AG04450 (cell line): ENCODE results near the gene OPN4. TPM values are rescaled to one million over a fixed set of nuclear protein-coding genes. Genes with fewer than 3 reads are reported as not detected.

Experiments used
- CTCF ChIA-PET: fragments of 300-600, 350-600 bp; formaldehyde crosslinking; extraction: SDS; loops from one replicate; lab custom pipeline; 2022; ENCODE audit warnings: antibody characterized with exemption, inconsistent platforms; lab: Charles Lee
- POLR2A ChIA-PET: fragments of 350-600 bp; formaldehyde crosslinking; extraction: SDS; loops from one replicate; lab custom pipeline; 2021; ENCODE audit warnings: antibody characterized with exemption, inconsistent platforms; lab: Yijun Ruan, JAX
- DNase-seq: peaks from one replicate; pipeline ENCODE4 v3.0.0-alpha.2; 2011; ENCODE audit warnings: low read depth, low spot score
- H3K27ac ChIP-seq: one replicate; pipeline ENCODE4 v1.5.1; 2012; ENCODE audit warnings: low read depth, low read length, control low read depth
- H3K27me3 ChIP-seq: one replicate; pipeline ENCODE4 v1.6.0; 2012; ENCODE audit warnings: low read length; ENCODE audit not compliant: control insufficient read depth, insufficient read depth
- H3K4me3 ChIP-seq: 2 replicates; pipeline ENCODE4 v1.5.1; 2011; ENCODE audit warnings: mild to moderate bottlenecking, low read depth, low read length, control low read depth
- H3K9me3 ChIP-seq: 2 replicates; pipeline ENCODE4 v1.5.1; 2012; ENCODE audit warnings: low read length; ENCODE audit not compliant: control insufficient read depth, insufficient read depth
- polyA minus RNA-seq: library from RNA; depleted of rRNA, polyadenylated mRNA; stranded (reverse); fragments of >200 nt; gene quantifications from 2 replicates; pipeline ENCODE4 v1.2.3, GENCODE V29; 2011; rRNA and poly(A)+ RNA removed
- polyA plus RNA-seq: library from polyadenylated mRNA; depleted of rRNA; stranded (reverse); fragments of >200 nt; gene quantifications from 2 replicates; pipeline ENCODE4 v1.2.3, GENCODE V29; 2011; rRNA removed
- TF ChIP-seq, protein P1 (sequence below): IDR thresholded peaks from 2 replicates; pipeline ENCODE4 v1.5.1; 2011; ENCODE audit warnings: low read depth, low read length, control low read depth, inconsistent platforms

OPN4 gene, protein sequence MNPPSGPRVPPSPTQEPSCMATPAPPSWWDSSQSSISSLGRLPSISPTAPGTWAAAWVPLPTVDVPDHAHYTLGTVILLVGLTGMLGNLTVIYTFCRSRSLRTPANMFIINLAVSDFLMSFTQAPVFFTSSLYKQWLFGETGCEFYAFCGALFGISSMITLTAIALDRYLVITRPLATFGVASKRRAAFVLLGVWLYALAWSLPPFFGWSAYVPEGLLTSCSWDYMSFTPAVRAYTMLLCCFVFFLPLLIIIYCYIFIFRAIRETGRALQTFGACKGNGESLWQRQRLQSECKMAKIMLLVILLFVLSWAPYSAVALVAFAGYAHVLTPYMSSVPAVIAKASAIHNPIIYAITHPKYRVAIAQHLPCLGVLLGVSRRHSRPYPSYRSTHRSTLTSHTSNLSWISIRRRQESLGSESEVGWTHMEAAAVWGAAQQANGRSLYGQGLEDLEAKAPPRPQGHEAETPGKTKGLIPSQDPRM
- polyA plus RNA-seq = not detected in 2 replicates
- polyA minus RNA-seq = not detected in 2 replicates

DNA sequence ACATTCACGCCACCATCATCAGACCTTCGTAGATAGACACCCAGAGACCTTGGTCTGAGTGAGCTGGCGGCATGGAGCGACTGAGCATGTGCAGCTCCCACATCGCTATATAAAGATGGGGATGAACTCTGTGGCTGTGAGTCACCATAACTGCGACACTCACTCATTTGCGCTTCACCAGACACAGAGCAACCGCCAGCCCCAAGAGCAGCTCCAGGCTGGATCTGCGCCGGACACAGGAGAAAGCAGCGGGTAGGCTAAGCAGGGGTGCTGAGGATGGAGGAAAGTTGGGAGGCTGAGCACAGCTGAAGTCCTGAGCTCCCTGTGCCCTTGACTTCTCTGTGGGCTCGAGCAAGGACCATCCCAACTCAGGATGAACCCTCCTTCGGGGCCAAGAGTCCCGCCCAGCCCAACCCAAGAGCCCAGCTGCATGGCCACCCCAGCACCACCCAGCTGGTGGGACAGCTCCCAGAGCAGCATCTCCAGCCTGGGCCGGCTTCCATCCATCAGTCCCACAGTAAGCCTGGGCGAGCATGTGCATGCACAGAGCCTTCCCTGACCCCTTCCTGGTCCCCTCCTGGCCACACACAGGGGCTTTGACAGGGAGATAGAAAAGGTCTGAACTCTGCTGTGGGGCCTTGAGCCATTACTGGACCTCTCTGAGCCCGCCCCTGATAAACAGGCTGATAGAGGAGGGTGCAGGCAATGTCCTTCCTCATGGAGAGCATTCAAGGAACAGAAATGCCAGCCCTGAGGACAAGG, at the start of gene OPN4:
Gene OPN4, plus strand, starts transcription at position 137 of the 762 bp plus-strand sequence. Its CDS starts 237 bp downstream, at position 374.
- Histone ChIP-seq H3K27ac (no peak within 1 kb of the TSS), H3K27me3 (peaks cover 4% of the 10 kb centered on the region), H3K4me3 (no peak within 1 kb of the TSS), H3K9me3 (no peaks in the 10 kb centered on the region; the same call in 1 of the 2 replicates)
- TF ChIP-seq, protein P1, sequence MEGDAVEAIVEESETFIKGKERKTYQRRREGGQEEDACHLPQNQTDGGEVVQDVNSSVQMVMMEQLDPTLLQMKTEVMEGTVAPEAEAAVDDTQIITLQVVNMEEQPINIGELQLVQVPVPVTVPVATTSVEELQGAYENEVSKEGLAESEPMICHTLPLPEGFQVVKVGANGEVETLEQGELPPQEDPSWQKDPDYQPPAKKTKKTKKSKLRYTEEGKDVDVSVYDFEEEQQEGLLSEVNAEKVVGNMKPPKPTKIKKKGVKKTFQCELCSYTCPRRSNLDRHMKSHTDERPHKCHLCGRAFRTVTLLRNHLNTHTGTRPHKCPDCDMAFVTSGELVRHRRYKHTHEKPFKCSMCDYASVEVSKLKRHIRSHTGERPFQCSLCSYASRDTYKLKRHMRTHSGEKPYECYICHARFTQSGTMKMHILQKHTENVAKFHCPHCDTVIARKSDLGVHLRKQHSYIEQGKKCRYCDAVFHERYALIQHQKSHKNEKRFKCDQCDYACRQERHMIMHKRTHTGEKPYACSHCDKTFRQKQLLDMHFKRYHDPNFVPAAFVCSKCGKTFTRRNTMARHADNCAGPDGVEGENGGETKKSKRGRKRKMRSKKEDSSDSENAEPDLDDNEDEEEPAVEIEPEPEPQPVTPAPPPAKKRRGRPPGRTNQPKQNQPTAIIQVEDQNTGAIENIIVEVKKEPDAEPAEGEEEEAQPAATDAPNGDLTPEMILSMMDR = no peak
- ChIA-PET POLR2A (interaction anchor here (0.5 kb wide), 1 partner anchor 103 kb away, joined by 3 read pairs; no protein-coding TSS in a partner anchor), CTCF (no interaction called here)
- DNase-seq = no peak

DNA sequence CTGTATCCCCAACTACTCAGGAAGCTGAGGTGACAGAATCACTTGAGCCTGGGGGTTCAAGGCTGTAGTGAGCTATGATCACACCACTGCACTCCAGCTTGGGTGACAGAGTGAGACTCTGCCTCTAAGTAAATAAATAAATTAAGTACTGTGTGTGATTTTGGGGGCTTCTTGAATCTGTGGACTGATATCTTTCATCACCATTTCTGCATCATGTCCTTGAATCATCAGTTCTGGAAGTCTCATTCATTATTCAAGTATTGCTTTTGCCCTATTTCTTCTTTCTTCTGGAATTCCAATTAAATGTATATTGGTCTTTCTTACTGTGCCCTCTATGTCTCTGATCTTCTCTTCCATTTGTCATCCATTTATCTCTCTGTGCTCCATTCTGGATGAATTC, 46.7 kb upstream of the OPN4 start:
- Histone ChIP-seq H3K27me3 (no peaks in the 10 kb centered on the region), H3K9me3 (no peaks in the 10 kb centered on the region), H3K27ac (no peak overlapping the region), H3K4me3 (no peak overlapping the region)
- no peak for DNase-seq
- ChIA-PET POLR2A (no interaction called here), CTCF (no interaction called here)
- TF ChIP-seq, protein P1 = no peak

DNA sequence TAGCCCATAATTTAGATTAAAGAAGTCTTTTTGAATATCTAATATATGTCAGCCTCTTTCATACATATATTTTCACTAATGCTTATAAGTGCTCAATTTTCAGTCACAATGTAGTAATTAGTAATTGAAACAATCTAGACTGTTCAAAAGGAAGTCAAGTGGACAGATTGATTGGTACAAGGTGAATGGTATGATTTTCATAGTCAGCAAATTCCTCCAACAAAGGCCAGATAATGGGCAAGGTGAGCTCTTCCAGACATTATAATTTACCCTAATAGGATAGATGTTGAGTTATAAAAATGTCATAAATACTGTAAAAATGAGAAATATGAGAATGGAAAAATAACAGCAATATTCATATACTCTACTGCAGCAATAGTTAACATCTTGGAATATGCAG, 44.4 kb upstream of the OPN4 start:
- ChIA-PET CTCF (interaction anchor here (0.8 kb wide), 1 partner anchor 22 kb away, joined by 4 read pairs; no protein-coding TSS in a partner anchor), POLR2A (no interaction called here)
- H3K27me3 ChIP-seq = no peaks in the 10 kb centered on the region
- no peak overlapping the region for H3K27ac ChIP-seq
- DNase-seq = no peak
- H3K9me3 ChIP-seq = no peaks in the 10 kb centered on the region
- no peak overlapping the region for H3K4me3 ChIP-seq
- TF ChIP-seq, protein P1 = no peak

DNA sequence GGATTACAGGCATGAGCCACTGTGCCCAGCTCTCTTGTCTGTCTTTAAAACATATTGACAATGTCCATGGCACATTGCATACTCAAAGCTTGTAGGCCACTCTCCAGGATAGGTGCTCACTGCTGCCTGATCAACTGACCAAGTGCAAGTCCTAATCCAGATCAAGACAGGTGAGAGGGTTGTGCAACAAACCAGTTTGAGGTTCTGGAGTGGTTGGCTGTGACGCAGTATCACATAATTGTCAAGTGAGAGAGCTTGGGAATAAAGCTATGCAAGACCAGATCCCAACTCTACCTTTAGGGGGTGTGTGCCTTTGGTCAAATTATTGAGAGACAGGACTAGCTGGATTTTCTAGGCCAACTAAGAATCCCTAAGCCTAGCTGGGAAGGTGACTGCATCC, 43.0 kb upstream of the OPN4 start:
- Histone ChIP-seq H3K9me3 (no peaks in the 10 kb centered on the region), H3K27me3 (no peaks in the 10 kb centered on the region), H3K4me3 (no peak overlapping the region), H3K27ac (no peak overlapping the region)
- TF ChIP-seq, protein P1 = no peak
- no peak for DNase-seq
- CTCF ChIA-PET = no interaction called here
- POLR2A ChIA-PET = no interaction called here
